ENCODE data around the gene TTC5.
"Not testable (repeated sequence)": the region's sequence is repeated elsewhere in the genome, so short reads cannot be mapped to it uniquely, and the experiment has no call there.

TTC5 gene

DNA sequence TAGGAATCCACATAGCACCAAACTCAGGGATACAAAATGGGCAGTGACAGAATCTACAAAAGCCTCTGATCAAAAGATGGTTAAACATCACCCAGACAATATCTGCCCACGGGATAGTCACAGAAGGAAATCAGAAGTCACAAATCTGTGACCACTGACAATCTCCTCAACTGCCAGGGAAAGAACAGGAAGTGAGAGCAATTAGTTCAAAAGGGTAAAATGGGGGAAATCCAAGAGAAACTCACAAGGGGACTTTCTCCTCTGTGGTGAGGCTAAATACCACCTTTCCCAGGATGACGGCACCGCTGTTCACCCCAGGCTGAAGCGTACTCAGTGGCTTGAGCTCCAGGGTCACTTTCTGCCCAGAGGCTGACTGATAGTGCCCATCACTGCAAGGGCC is 10.7 kb downstream of the TTC5 start:
- no peak for DNase-seq

- no peak for DNase-seq
Measured at GRCh38 chr14:20294636-20295035, 11.1 kb downstream of the TTC5 start.

DNA sequence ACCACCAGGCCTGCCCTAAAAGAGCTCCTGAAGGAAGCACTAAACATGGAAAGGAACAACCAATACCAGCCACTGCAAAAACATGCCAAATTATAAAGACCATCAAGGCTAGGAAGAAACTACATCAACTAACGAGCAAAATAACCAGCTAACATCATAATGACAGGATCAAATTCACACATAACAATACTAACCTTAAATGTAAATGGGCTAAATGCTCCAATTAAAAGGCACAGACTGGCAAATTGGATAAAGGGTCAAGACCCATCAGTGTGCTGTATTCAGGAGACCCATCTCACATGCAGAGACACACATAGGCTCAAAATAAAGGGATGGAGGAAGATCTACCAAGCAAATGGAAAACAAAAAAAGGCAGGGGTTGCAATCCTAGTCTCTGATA is 23.8 kb downstream of the TTC5 start:
- DNase-seq: not testable (repeated sequence)

DNA sequence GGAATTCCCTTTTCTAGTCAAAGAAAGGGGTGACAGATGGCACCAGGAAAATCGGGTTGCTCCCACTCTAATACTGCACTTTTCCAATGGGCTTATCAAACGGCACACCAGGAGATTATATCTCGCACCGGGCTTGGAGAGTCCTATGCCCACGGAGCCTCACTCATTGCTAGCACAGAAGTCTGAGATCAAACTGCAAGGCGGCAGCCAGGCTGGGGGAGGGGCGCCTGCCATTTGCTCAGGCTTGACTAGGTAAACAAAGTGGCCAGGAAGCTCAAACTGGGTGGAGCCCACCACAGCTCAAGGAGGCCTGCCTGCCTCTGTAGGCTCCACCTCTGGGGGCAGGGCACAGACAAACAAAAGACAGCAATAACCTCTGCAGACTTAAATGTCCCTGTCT is 25.5 kb downstream of the TTC5 start:
- not testable (repeated sequence) for DNase-seq

GRCh38 chr14:20278414-20278813 is 27.3 kb downstream of the TTC5 start:
- DNase-seq: peak; percentile 12

DNA sequence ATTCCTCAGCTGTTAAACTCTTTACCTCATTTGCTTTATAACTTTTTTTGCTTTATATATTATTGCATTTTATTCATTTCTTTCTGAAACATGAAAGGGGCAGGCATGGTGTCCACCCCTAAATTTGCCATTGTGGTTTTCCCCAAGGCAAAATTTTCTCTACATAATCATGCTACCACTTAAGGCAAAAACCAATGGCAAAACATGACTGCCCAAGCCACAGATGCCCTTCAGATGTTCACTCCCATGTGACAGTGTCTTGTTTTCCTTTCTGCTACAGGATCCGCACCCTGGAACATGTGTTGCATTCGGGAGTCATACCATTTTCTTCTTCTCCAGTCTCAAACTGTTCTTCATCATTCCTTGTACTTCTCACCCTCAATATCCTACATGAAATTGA is 28.3 kb downstream of the TTC5 start:
- DNase-seq: no peak

DNA sequence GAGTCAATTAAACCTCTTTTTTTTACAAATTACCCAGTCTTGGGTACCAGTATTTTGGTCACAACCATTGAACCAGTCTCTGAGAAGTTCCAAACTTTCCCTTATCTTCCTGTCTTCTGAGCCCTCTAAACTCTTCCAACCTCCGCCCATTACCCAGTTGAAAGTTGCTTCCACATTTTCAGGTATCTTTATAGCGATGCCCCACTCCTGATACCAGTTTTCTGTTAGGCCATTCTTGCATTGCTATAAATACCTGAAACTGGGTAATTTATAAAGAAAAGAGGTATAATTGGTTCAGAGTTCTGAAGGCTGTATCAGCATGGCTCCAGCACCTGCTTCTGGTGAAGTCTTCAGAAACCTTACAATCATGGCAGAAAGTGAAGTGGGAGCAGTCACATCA is 31.7 kb downstream of the TTC5 start:
- no peak for DNase-seq

DNA sequence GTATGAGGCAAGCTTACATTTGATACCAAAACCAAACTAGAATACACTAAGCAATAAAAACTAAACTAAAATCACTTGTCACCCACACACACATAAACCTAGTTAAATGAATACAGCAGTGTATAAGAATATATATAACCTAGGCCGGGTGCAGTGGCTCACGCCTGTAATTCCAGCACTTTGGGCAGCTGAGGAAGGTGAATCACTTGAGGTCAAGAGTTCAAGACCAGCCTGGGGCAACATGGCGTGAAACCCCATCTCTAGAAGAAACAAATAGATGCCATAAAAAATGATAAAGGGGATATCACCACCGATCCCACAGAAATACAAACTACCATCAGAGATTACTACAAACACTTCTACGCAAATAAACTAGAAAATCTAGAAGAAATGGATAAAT is 41.4 kb downstream of the TTC5 start:
- not testable (repeated sequence) for DNase-seq

GRCh38 chr14:20262642-20263128 is 43.1 kb downstream of the TTC5 start:
- no peak for DNase-seq

DNA sequence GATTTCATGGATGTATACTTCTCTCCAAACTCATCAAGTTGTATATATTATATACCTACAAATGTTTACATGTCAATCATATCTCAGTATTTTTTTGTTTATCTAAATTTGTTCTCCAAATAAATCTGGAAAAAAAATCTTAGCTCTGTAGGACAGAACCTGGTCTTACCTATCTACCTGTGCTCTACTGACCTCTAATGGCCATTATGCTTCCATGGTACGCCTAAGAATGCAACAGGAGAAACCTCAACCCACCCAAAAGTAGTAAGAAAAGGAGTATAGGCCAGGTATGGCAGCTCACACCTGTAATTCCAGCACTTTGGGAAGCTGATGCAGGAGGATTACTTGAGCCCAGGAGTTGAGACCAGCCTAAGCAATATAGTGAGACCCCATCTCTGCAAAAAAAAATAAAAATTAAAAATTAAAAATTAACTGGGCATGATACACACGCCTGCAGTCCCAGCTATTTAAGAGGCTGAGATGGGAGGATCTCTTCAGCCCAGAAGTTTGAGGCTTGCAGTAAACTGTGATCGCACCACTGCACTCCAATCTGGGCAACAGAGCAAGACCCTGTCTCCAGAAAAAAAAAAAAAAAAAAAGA is 58.0 kb downstream of the TTC5 start:
- DNase-seq: peak; percentile 1
